HepG2 (cell line): ENCODE measurements around the gene KCNAB1. TPM values are rescaled to one million over a fixed set of nuclear protein-coding genes. Genes with fewer than 3 reads are reported as not detected.

Experiments used
- ATAC-seq: fragments of 200-7000 bp; cut with Tn5 transposase; 3 replicates; pipeline ENCODE4 v1.9.1; 2020; ENCODE audit warnings: mild to moderate bottlenecking, moderate library complexity
- BruUV-seq: library from RNA; stranded (reverse); fragments of 400-500 nt; replicated peaks from 2 replicates; lab custom pipeline; 2021; lab: Mats Ljungman, UMichigan
- CTCF ChIA-PET: fragments of 300-600 bp; formaldehyde crosslinking; extraction: SDS; loops from one replicate; lab custom pipeline; 2021; ENCODE audit warnings: low total read pairs, inconsistent platforms, low intra/inter-chr PET ratio; lab: Yijun Ruan, JAX
- POLR2A ChIA-PET: fragments of 350-600 bp; sonication (Branson Sonifier 250); formaldehyde crosslinking; loops from one replicate; lab custom pipeline; 2020; ENCODE audit warnings: antibody characterized with exemption, inconsistent platforms; lab: Yijun Ruan, JAX
- DNase-seq: peaks from one replicate; pipeline ENCODE4 v3.0.0-alpha.2; 2015; ENCODE audit warnings: low spot score
- FAIRE-seq: peaks from 3 replicates; lab custom pipeline; 2011; peaks lifted over from hg19 to GRCh38; lab: Jason Lieb, UNC
- H2AFZ ChIP-seq: one replicate; pipeline ENCODE4 v1.6.1; 2011; ENCODE audit warnings: low read length, inconsistent platforms
- H3K27ac ChIP-seq: fragments of 300-600 bp; 3 replicates; pipeline ENCODE4 v1.8.0; 2011; ENCODE audit warnings: mixed run types, mild to moderate bottlenecking, mixed read lengths, low read length, inconsistent platforms; ENCODE audit not compliant: insufficient read depth; ENCODE audit errors: extremely low read length
- H3K27me3 ChIP-seq, 2 experiments: fragments of 200-600 bp in 1 of 2; 2 replicates in 1 of 2; 3 replicates in 1 of 2; pipeline versions ENCODE4 v1.6.0 to v1.8.0; 2011; ENCODE audit warnings: low read length in 2 of 2, mild to moderate bottlenecking in 2 of 2, moderate library complexity in 2 of 2, inconsistent platforms in 1 of 2; ENCODE audit not compliant: insufficient read depth in 2 of 2, control insufficient read depth in 1 of 2
- H3K36me3 ChIP-seq, 2 experiments: fragments of 200-600 bp in 1 of 2; replicated peaks in 1 of 2; 2 replicates in 1 of 2; 3 replicates in 1 of 2; pipeline versions ENCODE4 v1.5.1 to v1.8.0; 2011; ENCODE audit warnings: low read length in 2 of 2, inconsistent platforms in 1 of 2; ENCODE audit not compliant: insufficient read depth in 2 of 2, control insufficient read depth in 1 of 2
- H3K4me1 ChIP-seq: 2 replicates; pipeline ENCODE4 v1.5.1; 2012; ENCODE audit warnings: low read length, inconsistent platforms; ENCODE audit not compliant: insufficient read depth
- H3K4me2 ChIP-seq: 2 replicates; pipeline ENCODE4 v1.6.0; 2011; ENCODE audit warnings: low read depth, low read length, inconsistent platforms
- H3K4me3 ChIP-seq, 3 experiments: fragments of 200-600 bp in 1 of 3; sonication (generic), shearing (Covaris generic) in 1 of 3; replicated peaks in 1 of 3; 2 replicates each; pipeline ENCODE4 v1.5.1; 2011 to 2016; ENCODE audit warnings: low read length in 3 of 3, inconsistent platforms in 2 of 3, low read depth in 2 of 3, mild to moderate bottlenecking in 2 of 3, control low read depth in 1 of 3, mixed read lengths in 1 of 3; ENCODE audit not compliant: insufficient read depth in 1 of 3
- H3K79me2 ChIP-seq: one replicate; pipeline ENCODE4 v1.6.1; 2011; ENCODE audit warnings: low read length, inconsistent platforms; ENCODE audit not compliant: insufficient read depth
- H3K9ac ChIP-seq: 2 replicates; pipeline ENCODE4 v1.6.0; 2011; ENCODE audit warnings: mild to moderate bottlenecking, low read depth, low read length, inconsistent platforms; ENCODE audit not compliant: insufficient read depth
- H3K9me3 ChIP-seq: 2 replicates; pipeline ENCODE4 v1.5.1; 2012; ENCODE audit warnings: mild to moderate bottlenecking, low read length
- H4K20me1 ChIP-seq: 2 replicates; pipeline ENCODE4 v1.6.0; 2011; ENCODE audit warnings: inconsistent platforms, mild to moderate bottlenecking, low read length, moderate library complexity; ENCODE audit not compliant: insufficient read depth
- JUN ChIP-seq: sonication (generic); formaldehyde crosslinking; IDR thresholded peaks from 2 replicates; pipeline ENCODE4 v1.4.0; 2020; ENCODE audit warnings: mild to moderate bottlenecking, missing genetic modification reagents
- MAFF ChIP-seq: IDR thresholded peaks from 2 replicates; pipeline ENCODE4 v1.6.1; 2011; ENCODE audit warnings: low read depth, low read length, improper control_type of control experiment
- MAFK ChIP-seq, 2 experiments: IDR thresholded peaks in 1 of 2; conservative IDR thresholded peaks in 1 of 2; 2 replicates each; pipeline ENCODE4 v1.6.1; 2011; ENCODE audit warnings: improper control_type of control experiment in 2 of 2, low read length in 2 of 2
- MXI1 ChIP-seq: IDR thresholded peaks from 3 replicates; pipeline ENCODE4 v1.6.1; 2012; ENCODE audit warnings: low read depth, low read length, inconsistent platforms, borderline replicate concordance
- RARG ChIP-seq: sonication (generic); formaldehyde crosslinking; IDR thresholded peaks from 2 replicates; pipeline ENCODE4 v1.4.0; 2020; ENCODE audit warnings: low read depth, mild to moderate bottlenecking, missing genetic modification reagents
- SMARCC2 ChIP-seq: fragments of 450-650 bp; IDR thresholded peaks from 2 replicates; pipeline ENCODE4 v1.6.1; 2017; ENCODE audit warnings: antibody characterized with exemption, mild to moderate bottlenecking
- ZBTB39 ChIP-seq: sonication (generic); formaldehyde crosslinking; IDR thresholded peaks from 2 replicates; pipeline ENCODE4 v1.5.0; 2020; ENCODE audit warnings: missing genetic modification reagents
- ZNF7 ChIP-seq: IDR thresholded peaks from 2 replicates; pipeline ENCODE4 v1.6.1; 2016; ENCODE audit warnings: missing biosample characterization, missing genetic modification reagents
- WGBS: methylation state at CpG from one replicate; pipeline ENCODE4 v1.1.6; 2017; ENCODE audit warnings: low lambda C conversion rate; 5-methylcytosine and 5-hydroxymethylcytosine counted together
- in situ Hi-C: cut with HindIII; loops from 2 replicates; pipeline ENCODE4 v1.10.0; 2017; ENCODE audit warnings: low pct_unique_long_range_greater_than_20kb; ENCODE audit not compliant: extremely low pct_ligation_motif_present
- intact Hi-C: fragments of 100-400 bp; cut with micrococcal nuclease; formaldehyde crosslinking; loops from one replicate; pipeline ENCODE4 v1.10.0; 2022; ENCODE audit not compliant: unreplicated experiment
- polyA plus RNA-seq, 8 experiments: library from polyadenylated mRNA; depleted of rRNA in 3 of 8; stranded (reverse) in 7 of 8; unstranded in 1 of 8; fragments of >200 nt; fragmentation: Illumina TruSeq in 4 of 8; extraction: Trizol in 4 of 8; gene quantifications; 2 replicates each; pipeline versions ENCODE4 v1.2.1 to v1.2.3, GENCODE V29; 2011 to 2016; ENCODE audit warnings: low read depth in 4 of 8, missing spikeins in 1 of 8, mixed read lengths in 1 of 8; ENCODE audit not compliant: insufficient read depth in 1 of 8
- total RNA-seq, 5 experiments: library from RNA; depleted of rRNA; stranded (reverse); fragments of >200 nt; fragmentation: Illumina TruSeq; extraction: Trizol; gene quantifications; 2 replicates each; pipeline ENCODE4 v1.2.3, GENCODE V29; 2016; ENCODE audit warnings: low read depth in 1 of 5
- TF ChIP-seq, protein P1 (sequence below): sonication (generic); formaldehyde crosslinking; IDR thresholded peaks from 2 replicates; pipeline ENCODE4 v1.5.0; 2020; ENCODE audit warnings: mild to moderate bottlenecking, missing genetic modification reagents, borderline replicate concordance

KCNAB1 gene
- total and polyA plus RNA-seq, 2 of the 13 experiments (the other 11 are each of a cell fraction or from before 2014, with no cell fraction given): not detected

DNA sequence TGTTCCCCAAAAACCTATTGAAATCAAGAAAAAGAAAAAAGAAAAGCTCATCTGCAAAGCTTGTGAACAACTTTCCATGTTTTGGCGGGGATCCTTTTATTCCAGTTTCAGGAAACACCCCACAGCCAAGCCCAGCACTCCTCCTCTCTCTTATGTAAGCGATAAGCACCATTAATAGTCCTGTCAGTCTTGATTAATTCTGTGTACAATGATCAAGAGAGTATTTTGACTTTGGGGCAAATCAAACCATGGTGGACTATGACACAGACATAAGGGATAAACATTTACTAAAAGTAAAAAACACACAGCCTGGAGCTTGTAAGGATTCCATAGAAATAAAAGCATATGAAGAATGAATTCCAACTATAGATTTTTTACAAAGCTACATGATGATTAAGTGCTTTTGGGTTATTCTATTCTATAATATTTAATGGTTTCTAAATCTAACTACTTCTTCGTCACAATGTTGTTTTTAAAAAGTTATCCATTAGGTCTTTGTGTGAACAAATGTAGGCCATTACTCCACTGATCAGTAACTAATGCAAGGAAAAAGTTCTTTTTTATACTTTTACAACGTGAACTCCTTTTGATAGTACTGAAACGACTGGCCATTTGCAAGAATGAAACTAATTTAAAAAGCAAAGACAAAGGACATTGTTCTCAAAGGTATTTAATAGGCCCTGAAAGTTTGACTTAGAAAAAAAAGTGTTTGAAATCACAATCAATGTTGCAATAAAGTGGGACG lies 106.5 kb downstream of the KCNAB1 start (continued):
- TF ChIP-seq ZBTB39 (CRISPR knock-in tag) (no peak), JUN (no peak), MXI1 (no peak), ZNF7 (CRISPR knock-in tag) (no peak), RARG (CRISPR knock-in tag) (no peak)
- TF ChIP-seq, protein P1, sequence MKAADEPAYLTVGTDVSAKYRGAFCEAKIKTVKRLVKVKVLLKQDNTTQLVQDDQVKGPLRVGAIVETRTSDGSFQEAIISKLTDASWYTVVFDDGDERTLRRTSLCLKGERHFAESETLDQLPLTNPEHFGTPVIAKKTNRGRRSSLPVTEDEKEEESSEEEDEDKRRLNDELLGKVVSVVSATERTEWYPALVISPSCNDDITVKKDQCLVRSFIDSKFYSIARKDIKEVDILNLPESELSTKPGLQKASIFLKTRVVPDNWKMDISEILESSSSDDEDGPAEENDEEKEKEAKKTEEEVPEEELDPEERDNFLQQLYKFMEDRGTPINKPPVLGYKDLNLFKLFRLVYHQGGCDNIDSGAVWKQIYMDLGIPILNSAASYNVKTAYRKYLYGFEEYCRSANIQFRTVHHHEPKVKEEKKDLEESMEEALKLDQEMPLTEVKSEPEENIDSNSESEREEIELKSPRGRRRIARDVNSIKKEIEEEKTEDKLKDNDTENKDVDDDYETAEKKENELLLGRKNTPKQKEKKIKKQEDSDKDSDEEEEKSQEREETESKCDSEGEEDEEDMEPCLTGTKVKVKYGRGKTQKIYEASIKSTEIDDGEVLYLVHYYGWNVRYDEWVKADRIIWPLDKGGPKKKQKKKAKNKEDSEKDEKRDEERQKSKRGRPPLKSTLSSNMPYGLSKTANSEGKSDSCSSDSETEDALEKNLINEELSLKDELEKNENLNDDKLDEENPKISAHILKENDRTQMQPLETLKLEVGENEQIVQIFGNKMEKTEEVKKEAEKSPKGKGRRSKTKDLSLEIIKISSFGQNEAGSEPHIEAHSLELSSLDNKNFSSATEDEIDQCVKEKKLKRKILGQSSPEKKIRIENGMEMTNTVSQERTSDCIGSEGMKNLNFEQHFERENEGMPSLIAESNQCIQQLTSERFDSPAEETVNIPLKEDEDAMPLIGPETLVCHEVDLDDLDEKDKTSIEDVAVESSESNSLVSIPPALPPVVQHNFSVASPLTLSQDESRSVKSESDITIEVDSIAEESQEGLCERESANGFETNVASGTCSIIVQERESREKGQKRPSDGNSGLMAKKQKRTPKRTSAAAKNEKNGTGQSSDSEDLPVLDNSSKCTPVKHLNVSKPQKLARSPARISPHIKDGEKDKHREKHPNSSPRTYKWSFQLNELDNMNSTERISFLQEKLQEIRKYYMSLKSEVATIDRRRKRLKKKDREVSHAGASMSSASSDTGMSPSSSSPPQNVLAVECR: no peak

DNA sequence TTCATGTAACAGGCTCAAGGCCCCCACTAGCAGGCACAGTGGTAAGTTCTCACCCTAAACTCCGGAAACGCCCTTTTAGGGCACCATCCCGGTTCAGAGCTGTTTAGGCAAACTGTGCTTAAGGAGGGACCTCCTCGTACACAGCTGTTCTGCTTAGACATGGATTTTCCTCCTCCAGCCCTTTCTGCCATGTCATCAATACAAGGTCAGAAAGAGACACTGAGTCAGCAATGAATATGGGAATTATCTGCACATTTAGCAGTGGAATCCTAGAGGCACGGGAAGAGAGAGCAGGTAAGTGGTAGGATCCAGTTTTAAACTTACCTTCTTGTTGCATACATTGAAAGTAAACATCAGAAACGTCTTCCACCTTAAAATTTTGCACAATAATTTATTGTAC lies 107.3 kb downstream of the KCNAB1 start:
- POLR2A ChIA-PET: no interaction called here
- in situ Hi-C loops: no loop called here
- FAIRE-seq: no peak

More for the DNA sequence above, 107.3 kb downstream of the KCNAB1 start:
- CTCF ChIA-PET: no interaction called here
- ATAC-seq (no peak), DNase-seq (no peak)
- TF ChIP-seq MAFK (conservative IDR thresholded peaks at IDR 0.05 in 1 of 2, IDR thresholded peaks at IDR 0.05 in 1 of 2; ENCODE audit: low read length in 2 of 2) (peak; percentile 54 to 86), MAFF (peak; percentile 79), SMARCC2 (no peak)
- Histone ChIP-seq H3K36me3 (no peaks in the 10 kb centered on the region), H3K27me3 (no peaks in the 10 kb centered on the region), H3K4me2 (no peak overlapping the region), H3K9me3 (no peaks in the 10 kb centered on the region), H3K4me3 (no peak overlapping the region), H3K27ac (no peak overlapping the region), H4K20me1 (no peaks in the 10 kb centered on the region), H3K79me2 (no peaks in the 10 kb centered on the region), H2AFZ (no peak overlapping the region), H3K4me1 (no peaks in the 10 kb centered on the region), H3K9ac (no peak overlapping the region)
- intact Hi-C loops: no loop called here
- WGBS: 4% methylated on average over 5 of the region's 6 CpGs
- BruUV-seq: no TSS peak
